Measurements from ENCODE around the gene IPO13.

Gene IPO13

DNA sequence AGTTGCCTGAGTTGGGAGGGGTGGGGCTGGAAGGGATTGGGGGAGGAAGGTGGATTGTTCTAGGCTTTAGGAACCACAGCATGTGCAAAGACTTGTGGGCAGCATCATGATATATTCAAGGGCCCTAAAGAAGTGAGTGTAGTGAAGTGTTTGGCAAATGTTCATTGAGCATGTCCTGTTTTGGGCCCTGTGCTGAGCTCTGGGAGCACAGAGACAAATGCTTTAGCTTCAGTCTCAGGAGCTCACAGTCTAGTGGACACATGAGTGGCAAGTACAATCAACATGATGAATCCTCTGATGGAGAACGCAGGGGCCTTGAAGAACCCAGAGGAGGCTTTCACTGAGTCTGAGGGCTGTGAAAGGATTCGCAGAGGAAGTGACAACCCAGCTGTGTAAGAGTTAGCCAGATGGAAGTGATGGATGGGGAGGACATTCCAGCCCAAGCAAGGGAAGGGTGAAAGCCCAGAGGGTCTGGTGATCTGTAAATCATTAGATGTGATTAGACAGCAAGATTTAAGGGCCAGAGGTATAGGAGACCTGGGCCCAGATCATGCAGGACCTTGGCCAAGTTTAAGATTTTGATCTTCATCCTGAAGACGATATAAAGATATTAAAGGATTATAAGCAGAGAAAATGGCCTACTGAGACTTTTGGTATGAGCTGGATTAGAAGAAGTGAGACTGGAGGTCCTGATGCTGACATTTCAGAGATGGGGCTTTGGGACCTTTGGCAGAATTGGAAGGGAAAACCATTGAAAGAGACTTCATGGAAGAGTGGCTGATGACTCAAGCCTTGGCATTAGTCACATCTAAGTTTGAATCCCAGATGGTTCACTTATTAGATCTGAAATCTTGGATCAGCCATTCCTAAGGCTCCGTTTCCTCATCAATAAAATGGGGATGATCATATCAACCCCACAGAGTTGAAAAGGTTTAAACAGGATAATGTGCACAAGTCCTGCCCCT is 4.6 kb downstream of the IPO13 start:
- peak; percentile 51 for DNase-seq

DNA sequence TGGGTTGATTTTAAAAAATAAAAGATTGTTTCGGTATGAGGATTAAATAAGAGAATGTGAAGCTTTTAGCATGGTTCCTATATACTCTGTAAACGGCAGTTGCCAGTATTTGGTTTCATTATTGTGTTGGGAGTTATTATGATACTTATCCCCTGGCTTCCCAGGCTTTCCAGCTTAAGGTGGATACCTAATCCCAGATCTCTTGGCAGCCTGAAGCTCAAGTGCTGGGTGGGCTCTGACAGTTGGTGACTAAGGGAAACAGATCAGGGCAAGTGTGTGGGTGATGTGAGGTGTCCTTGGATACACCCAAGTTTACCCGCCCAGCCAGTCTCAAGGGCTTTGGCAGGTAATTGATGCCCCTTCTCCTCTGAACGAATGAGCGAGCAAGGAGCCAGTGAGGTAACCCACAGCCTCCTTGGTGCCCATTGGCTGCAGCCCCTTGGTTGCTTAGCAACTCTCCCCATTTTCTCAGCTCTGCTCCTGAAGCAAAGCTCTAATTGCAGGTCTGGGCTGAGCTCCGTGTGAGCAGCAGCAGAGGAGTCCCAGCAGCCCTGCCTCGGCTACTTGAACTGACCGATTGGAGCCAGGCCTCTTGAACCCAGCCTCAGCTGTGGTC is 6.1 kb downstream of the IPO13 start:
- DNase-seq, result peak; percentile 95

DNA sequence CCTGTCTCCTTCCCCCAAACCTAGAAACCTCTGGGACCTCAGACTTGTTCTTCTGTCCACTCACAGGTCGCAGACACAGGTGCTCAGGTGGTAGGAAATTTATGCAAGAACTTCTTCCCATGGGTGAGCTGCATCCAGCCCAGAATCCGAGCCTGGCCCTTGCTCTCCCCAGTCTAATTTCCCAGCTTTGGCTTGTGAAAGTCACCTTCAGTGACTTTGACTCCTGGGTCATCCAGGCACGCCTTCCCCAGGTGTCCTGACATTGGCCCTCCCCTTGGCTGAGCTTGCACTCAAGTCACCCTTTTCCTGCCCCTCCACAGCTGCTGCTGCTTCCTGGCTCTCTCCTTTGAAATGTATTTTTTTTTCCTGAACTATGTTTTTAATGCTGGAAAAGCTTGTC is 6.6 kb downstream of the IPO13 start:
- DNase-seq, result no peak

DNA sequence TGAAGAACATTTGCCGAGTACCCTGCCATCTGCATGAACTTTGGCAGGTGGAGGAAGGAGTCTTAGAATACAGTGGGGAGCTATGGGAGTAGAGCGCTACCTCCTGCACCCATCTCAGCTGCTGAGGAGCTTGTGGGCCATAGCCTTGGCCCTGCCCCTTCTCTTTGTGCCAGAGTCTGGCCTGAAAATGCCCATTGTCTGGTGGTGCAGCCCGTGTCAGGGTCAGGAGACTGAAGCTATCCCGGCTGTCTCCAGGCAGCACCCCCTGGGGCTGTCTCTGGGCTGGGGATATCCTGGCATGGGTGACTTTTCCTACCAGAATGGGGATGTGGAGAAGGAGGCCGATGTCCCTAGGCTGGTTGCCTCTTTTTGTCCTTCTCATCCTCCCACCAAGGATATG is 7.3 kb downstream of the IPO13 start:
- DNase-seq, result no peak

DNA sequence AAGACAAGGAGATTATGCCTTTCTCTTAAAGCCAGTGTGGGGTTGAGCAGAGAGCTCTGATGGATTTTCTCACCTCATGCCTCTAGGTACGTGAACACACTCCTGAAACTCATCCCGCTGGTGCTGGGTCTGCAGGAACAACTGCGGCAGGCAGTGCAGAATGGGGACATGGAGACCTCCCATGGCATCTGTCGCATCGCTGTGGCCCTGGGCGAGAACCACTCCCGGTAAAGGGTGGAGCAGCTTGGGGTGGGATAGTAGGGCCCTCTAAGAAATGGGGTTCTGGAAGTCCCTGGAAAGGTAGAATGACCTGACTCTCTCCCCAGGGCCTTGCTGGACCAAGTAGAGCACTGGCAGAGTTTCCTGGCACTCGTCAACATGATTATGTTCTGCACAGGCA is 9.5 kb downstream of the IPO13 start:
- no peak for DNase-seq

DNA sequence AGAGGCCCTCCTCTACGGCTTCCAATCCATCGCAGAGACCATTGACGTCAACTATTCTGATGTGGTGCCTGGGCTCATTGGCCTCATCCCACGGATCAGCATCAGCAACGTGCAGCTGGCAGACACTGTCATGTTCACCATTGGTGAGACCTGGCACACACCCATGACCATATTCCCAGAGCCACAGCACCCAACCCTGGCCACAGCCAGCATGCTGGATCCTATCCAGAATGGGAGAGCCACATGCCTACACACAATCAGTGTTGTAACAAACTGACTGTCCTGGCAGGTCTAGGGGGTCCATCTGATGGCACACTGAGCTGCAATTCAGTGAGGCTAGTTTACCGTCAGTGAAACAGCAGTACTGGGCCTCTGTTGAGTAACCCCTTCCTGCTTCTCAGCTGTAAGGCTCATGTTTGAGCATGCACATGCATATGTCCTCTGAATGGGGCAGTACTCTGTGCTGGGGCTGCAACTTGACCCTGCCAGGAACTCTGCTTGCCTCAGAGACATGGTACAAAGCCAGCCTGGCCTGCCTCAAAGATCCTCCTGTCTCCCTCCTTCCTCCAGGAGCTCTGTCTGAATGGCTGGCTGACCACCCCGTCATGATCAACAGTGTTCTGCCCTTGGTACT is 10.8 kb downstream of the IPO13 start:
- no peak for DNase-seq

DNA sequence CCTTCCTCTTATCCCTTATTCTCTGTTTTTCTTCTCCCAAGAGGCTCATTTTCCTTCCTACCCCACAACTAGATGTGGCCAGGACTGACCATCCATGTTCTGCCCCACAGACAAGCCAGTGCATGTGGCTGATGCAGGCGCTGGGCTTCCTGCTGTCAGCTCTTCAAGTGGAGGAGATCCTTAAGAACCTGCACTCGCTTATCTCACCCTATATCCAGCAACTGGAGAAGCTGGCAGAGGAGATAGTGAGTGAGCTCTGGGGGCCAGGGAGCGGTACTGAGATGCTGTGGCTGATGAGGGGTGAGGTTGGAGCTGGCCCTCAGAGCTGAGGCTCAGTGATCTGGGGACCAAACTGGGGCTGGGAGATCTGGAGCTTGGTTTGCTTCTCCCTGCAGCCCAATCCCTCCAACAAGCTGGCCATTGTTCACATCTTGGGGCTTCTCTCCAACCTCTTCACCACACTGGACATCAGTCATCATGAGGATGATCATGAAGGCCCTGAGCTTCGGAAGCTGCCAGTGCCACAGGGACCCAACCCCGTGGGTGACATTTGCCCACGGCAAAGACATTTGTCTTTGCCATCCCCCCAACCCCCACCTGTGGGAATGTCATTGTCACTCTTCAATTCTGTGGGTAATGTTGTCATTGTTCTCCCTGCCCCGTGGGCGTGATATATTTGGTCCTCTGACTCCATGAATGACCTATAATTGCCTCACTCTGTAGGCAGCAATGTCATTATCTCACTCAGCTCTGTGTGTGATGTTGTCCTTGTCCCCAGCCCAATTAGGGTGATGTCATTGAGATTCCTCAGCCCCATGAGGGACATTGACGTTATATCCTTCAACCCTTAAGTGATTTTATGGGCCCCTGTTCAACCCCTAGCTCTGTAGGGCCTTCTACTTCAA is 11.9 kb downstream of the IPO13 start:
- no peak for DNase-seq

DNA sequence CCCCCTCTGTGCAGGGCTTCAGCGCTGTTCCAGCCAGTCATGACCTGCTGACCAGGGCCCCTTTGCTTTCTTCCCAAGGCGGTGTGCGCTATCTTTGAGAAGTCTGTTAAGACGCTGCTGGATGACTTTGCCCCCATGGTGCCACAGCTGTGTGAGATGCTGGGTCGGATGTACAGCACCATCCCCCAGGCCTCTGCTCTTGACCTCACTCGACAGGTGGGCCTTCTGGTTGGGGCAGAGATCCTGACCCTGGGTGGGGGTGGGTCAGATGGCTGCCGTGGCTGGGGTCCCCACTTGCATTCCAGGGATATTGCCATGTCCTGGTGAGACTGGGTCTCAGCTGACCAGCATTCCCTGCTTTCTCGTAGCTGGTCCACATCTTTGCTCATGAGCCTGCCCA is 14.0 kb downstream of the IPO13 start:
- no peak for DNase-seq

DNA sequence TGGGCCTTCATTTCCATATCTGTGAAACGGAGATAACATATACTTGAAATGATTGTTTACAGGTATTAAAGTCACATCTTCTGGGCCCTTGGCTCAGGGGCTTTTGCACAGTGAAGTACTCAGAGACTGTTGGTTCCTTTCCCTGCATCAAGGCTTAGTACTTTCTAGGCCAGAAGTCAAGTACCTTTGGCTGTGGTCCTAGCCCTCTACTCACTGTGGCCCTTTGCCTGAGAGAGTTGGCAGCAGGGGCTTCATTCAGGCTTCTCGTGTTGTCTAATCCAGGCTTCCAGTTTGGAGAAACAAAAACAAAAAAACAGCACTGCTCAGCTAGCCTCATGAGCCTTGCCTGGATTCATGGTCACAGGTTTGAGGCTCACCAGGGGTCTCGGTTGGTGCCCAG is 14.9 kb downstream of the IPO13 start:
- DNase-seq, result no peak

DNA sequence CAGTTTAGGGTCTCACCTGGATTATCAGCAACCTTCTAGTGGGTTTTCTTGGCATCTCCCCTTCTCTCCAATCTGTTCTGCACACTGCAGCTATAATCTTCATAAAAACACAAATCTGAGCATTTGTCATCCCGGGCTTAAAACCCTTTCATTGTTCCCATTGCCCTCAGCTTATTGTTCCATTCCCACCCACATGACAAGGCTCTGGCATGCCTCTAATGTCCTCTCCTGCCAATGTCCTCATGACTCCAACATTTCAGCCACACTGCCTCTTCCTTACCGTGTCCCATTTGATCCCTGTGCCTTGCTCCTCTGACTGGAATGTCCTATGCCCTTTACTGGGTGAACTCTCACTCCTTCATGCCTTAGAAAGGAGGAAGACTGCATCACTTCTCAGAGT is 15.6 kb downstream of the IPO13 start:
- no peak for DNase-seq

DNA sequence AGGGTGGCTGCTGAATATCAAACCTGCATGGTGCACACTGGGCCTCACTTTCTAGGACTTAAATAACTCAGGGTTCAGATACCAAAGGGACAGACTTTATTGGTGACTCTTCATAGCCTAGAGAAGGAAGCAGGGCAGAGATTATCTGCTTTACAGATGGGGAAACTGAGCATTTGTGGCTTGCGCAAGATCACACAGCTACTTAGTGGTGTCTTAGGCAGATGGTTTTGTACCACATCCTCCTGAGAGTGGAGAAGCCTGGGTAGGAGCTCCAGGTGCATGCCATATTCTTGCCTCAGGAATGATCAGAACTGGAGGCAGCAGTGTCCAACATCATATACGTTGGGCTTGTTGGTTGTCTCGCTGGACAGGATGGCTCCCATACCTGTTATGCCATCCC is 16.3 kb downstream of the IPO13 start:
- DNase-seq, result no peak

DNA sequence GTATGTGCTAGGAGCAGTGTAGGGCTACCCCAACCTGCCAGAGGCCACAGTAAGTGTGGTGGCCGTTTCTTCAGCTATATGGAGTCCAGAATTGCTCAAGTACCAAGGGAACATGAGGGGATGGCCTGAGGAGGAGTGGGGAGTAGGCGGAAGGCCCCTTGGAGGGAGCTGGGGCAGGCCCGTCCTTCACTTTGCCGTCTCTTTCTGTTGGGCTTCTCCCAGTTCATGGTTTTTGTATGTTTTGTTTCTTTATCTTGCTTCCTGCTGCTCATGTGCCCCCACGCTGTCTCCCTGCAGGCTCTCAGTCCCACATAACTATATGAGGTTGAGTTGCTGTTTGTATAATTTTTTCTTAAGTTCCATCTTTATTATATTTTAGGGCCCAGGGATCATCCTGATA is 17.1 kb downstream of the IPO13 start:
- DNase-seq, result no peak

DNA sequence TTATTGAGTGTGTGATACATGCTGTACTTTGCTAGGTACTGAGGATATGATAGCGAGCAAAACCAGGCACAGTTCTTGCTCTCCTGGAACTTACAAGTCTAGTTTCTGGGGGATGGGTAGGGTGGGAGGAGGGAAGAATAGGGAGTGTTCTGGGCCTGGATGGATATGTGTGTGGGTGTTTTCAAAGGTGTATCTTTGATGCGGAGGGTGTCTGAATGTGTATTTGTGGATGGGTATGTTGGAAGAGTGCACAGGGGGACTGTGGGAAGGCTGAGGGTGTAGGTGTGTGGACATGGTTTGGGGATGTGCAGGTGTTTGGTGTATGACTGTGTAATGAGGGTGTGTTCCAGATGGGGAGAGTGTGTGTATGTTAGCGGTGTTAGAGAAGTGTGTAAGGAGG is 18.6 kb downstream of the IPO13 start:
- DNase-seq, result no peak

DNA sequence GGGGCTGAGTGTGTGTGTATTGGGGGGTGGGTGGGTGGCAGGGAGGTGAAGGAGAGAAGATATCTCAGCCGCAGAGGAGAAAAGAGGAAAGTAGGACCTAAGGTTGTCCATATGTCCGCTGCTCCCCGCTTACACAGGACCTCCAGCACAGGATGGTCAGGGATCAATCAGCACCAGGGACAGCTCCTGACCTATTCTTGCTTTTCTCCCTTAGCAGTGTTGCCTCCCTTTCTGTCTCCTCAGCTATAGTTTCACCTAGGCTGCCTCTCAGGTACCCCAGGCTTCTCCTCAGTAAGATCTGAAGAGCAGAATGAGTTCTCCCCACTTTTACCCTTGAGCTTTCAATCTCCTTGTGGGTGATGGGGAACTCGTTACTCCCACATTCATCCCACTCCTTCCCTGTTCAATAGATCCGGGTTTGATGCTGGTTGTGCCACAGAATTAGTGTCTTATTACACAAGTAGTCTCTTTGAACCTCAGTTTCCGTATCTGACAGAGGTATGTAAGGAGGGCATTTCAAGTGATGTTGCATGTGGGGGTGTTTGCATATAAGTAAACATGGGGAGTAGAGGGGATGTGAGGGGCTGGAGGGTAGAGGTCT is 21.7 kb downstream of the IPO13 start:
- no peak for DNase-seq

DNA sequence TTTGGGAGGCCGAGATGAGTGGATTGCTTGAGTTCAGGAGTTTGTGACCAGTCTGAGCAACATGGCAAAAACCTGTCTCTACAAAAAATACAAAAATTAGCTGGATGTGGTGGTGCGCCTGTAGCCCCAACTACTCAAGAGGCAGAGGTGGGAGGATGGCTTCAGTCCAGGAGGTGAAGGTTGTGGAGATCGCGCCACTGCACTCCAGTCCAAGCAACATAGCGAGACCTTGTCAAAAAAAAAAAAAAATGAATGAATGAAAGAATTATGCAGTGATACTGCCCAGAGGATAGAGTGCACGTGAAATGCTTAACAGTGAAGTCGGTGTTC is 22.6 kb downstream of the IPO13 start:
- DNase-seq, result no peak

DNA sequence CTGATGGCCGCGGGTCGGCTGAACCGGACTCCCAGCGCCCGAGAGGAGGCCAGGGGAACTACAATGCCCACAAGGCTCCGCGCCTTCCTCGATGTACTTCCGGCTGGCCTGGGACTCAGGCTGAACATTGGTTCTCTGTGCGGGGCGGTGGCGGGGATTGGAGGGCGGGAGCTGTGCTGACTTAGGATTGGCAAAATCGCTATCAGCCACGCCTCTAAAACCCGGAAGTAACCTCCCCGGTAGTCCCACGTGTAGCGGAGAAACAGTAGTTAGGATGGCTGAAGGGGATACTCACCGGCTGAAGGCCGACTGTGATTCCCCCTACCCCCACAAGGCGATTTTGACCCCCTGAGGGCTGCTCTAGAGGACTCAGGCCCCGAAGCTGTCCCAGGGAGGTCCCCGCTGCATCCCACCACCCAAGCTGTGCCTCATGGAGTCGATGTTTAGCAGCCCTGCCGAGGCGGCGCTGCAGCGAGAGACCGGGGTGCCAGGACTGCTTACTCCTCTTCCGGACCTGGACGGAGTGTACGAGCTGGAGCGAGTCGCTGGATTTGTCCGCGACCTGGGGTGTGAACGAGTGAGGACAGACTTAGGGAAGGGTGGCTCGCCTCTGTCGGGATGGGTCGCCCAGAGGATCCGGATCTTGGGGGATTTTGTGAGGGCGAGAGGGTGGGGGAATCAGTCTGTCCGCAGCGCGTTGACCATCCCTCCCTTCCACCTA is 23.2 kb downstream of the IPO13 start, which contains the start of gene DPH2:
Gene DPH2 (plus strand): TSS at position 265 of the 721 bp plus-strand sequence. CDS start 166 bp downstream, at position 431.
- DNase-seq, result peak; percentile 100

DNA sequence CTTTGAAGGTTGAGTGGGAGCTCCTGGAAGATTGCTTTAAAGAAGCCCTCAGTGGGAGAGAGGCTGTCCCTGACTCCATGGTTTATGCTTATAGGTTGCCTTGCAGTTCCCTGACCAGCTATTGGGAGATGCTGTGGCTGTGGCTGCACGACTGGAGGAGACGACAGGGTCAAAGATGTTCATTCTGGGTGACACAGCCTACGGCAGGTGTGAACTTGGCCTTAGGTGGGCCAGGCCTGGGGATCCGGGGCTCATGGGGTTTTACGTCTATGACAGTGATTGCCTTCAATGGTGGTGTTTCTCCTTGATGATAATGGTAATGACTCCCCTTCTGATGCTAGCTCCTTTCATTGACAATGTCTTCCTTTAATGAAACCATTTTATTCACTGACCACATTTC is 23.8 kb downstream of the IPO13 start:
- no peak for DNase-seq

DNA sequence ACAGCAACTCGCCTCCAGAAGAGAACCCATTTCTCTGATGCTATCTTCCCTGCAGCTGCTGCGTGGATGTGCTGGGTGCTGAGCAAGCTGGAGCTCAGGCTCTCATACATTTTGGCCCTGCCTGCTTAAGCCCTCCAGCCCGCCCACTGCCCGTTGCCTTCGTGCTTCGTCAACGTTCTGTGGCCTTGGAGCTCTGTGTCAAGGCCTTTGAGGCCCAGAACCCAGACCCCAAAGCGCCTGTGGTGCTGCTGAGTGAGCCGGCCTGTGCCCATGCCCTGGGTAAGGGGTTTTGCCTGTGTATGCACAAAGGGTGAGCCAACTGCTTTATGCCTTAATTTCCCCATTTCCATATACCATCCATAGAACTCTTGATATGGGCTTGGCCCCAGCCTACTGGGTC is 24.2 kb downstream of the IPO13 start:
- DNase-seq, result no peak

DNA sequence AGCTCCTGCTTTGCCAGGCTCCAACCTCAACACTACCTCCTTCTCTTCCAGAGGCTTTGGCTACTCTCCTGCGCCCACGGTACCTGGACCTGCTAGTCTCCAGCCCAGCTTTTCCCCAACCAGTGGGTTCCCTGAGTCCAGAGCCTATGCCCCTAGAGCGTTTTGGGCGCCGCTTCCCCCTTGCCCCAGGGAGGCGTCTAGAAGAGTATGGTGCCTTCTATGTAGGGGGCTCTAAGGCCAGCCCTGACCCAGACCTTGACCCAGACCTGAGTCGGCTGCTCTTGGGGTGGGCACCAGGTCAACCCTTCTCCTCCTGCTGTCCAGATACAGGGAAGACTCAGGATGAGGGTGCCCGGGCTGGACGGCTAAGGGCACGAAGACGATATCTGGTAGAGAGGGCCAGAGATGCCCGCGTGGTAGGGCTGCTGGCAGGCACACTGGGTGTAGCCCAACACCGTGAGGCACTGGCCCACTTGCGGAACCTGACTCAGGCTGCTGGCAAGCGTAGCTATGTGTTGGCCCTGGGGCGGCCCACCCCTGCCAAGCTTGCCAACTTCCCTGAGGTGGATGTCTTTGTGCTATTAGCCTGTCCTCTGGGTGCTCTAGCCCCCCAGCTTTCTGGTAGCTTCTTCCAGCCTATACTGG is 24.7 kb downstream of the IPO13 start:
- DNase-seq, result no peak

DNA sequence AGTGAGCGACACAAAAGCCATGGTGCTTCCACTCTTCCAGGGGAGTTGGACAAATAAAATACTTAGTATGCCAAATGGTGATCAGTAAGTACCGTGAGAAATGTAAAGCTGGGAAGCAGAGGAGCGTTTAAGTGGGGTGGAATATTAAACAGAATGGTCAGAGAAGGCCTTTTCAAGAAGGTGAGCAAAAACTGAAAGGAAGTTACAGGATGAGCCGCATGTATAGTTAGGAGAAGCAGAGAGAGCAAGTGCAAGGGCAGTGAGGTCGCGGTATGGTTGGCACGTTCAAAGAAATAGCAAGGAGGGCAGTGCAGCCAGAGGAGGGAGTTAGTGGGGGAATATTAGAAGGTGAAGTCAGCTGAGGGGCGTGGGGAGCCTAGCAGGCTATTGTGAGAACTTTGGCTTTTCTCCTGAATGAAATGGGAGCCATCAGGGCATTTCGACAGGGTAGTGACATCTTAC is 27.3 kb downstream of the IPO13 start:
- DNase-seq, result peak; percentile 100
